Mucosa of descending colon (tissue), 3 donors: Measurements from ENCODE around the gene RAET1G. TPM values are rescaled to one million over a fixed set of nuclear protein-coding genes. Genes with fewer than 3 reads are reported as not detected.
"Not testable (repeated sequence)": the region's sequence is repeated elsewhere in the genome, so short reads cannot be mapped to it uniquely, and the experiment has no call there.

Source experiments
- ATAC-seq: fragments of 200-7000 bp; cut with Tn5 transposase; one replicate; pipeline ENCODE4 v1.9.1; 2020; ENCODE audit warnings: mild to moderate bottlenecking, moderate library complexity
- DNase-seq, 3 donors: peaks; one replicate each; pipeline ENCODE4 v3.0.0-alpha.2; 2020
- H3K36me3 ChIP-seq: fragments of 200-600 bp; one replicate; pipeline ENCODE4 v1.8.0; 2021; ENCODE audit warnings: low read depth, mild to moderate bottlenecking
- H3K4me1 ChIP-seq: fragments of 200-600 bp; one replicate; pipeline ENCODE4 v1.8.0; 2021; ENCODE audit warnings: low read depth, mild to moderate bottlenecking
- H3K4me3 ChIP-seq: fragments of 200-600 bp; one replicate; pipeline ENCODE4 v1.8.0; 2021; ENCODE audit warnings: mild to moderate bottlenecking
- H3K9me3 ChIP-seq: fragments of 200-600 bp; one replicate; pipeline ENCODE4 v1.8.0; 2021; ENCODE audit warnings: mild to moderate bottlenecking
- CTCF ChIP-seq: fragments of 200-600 bp; IDR thresholded peaks from one replicate; pipeline ENCODE4 v1.8.0; 2022; ENCODE audit warnings: antibody characterized with exemption, mild to moderate bottlenecking
- intact Hi-C, 2 donors: fragments of 100-400 bp; cut with DNase I in 1 of 2; cut with micrococcal nuclease in 1 of 2; formaldehyde crosslinking; loops; one replicate each; pipeline versions ENCODE4 v1.11.0 to v1.11.1; 2022; cut with DNase I, micrococcal nuclease
- total RNA-seq, 3 donors: library from RNA; stranded (reverse); fragmentation: NEBNext Ultra II Directional in 2 of 3; extraction: Animal tissue kit (Norgen Biotek cat#: 25700) in 2 of 3; gene quantifications; one replicate each; pipeline versions ENCODE4 v1.2.1 to v1.2.4, GENCODE V29; 2021 to 2023
- donor health status: DM: no; HTN: no; CAD: no; lungs with moderate emphysema.
- donor health status: DM: no; HTN: no; CAD: no.
- donor health status: DM: no; HTN: yes; CAD: no.

The RAET1G gene
- total RNA-seq, 3 donors from 2014 or later: 0.41 TPM; not detected in 2

GRCh38 chr6:149925974-149926777 is 3.3 kb upstream of the RAET1G start:
- Histone ChIP-seq H3K4me1 (peaks cover 8% of the 10 kb centered on the region), H3K4me3 (no peak overlapping the region), H3K9me3 (no peaks in the 10 kb centered on the region), H3K36me3 (no peaks in the 10 kb centered on the region)
- ATAC-seq (peak; percentile 93), DNase-seq (peak; percentile 86 to 98 (median 95))
- TF ChIP-seq CTCF: peak; percentile 75
- intact Hi-C loops: loop anchor here (5.0 kb wide), 2 partner anchors 84 to 89 kb away; no protein-coding TSS in a partner anchor

DNA sequence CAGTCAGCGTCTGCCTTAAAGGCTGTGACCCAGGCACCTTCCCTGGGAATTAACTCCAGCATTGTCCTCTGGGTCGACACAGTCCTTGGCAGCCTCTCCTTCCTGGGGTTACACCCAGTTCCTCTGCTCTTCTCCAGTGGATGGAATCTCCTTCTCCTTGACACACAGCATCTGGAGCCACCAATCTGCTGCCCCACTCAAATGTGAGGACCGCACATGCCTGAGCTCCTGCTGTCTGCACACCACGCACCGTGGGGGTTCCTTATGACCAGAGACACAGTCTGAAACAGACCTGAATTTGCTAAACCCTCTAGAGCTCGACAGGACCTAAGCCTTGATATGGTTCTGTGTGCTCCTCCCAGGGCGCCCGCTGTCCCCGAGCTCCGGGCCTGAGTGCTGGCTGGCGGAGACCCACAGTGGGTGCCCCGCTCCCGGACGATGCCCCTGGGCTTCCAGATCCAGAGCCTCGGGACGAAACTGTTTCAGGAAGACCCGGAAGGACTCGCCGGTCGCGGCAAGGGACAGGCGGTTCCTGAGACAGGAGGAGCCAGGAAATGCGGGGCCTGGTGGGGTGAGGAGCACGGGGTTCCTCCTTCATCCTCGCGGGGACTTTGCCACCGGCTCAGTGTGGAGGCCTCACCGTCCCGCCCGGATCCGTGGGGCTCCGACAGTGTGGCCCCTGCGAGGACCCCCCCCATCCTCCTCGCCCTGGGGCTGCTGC is 2.5 kb upstream of the RAET1G start:
- ATAC-seq (peak; percentile 50), DNase-seq (peak; percentile 27 to 66 (median 59))
- no peaks in the 10 kb centered on the region for H3K9me3 ChIP-seq
- H3K4me3 ChIP-seq: no peak overlapping the region
- peaks cover 8% of the 10 kb centered on the region for H3K4me1 ChIP-seq
- TF ChIP-seq CTCF: no peak
- no peaks in the 10 kb centered on the region for H3K36me3 ChIP-seq
- intact Hi-C loops: loop anchor here (5.0 kb wide), 2 partner anchors 83 to 88 kb away; no protein-coding TSS in a partner anchor

GRCh38 chr6:149924933-149925252 is 2.0 kb upstream of the RAET1G start:
- Histone ChIP-seq H3K4me1 (peaks cover 8% of the 10 kb centered on the region), H3K4me3 (no peak overlapping the region), H3K36me3 (no peaks in the 10 kb centered on the region), H3K9me3 (no peaks in the 10 kb centered on the region)
- DNase-seq (no peak), ATAC-seq (no peak)
- intact Hi-C loops: loop anchor here (5.0 kb wide), 2 partner anchors 83 to 88 kb away; no protein-coding TSS in a partner anchor
- no peak for TF ChIP-seq CTCF

DNA sequence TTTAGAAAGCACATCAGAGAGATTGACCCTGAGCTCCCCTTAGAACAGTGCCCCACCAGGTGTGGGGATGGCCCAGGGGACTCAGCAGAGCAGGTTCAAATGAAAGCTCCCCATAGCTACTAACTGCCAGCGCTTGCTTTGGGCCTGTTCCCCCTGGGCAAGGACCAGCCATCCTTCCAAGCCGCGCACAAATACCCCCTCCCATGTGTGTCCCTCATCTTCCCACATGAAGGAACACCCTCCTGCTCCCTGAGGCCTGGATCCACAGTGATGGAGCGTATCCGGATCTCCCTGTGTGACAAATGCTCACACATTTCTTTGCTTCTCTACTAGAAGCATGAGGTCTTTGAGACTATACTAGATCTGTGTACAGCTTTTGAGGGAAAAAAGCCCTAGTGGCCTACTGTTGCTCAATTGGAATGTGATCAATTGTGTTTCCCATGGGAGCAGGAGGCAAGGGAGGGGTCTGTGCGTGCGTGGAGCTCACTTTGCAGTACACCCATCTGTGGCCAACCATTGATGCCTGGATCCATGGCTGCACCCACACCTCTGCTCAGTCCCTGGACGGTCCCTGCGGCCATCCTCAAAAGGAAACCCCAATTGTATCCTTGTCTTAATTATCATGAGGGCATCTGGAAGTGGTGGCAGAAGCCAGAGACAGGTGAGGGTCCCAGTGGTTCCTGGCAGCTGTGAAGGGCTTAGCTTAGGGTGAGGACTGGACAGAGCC is 1.4 kb upstream of the RAET1G start:
- Histone ChIP-seq H3K4me3 (no peak overlapping the region), H3K36me3 (no peaks in the 10 kb centered on the region), H3K4me1 (peaks cover 8% of the 10 kb centered on the region), H3K9me3 (no peaks in the 10 kb centered on the region)
- DNase-seq: no peak
- no peak for ATAC-seq
- TF ChIP-seq CTCF: no peak
- intact Hi-C loops: no loop called here

GRCh38 chr6:149923327-149923986 is 536 bp upstream of the RAET1G start:
- DNase-seq: peak in 1 of 3 donors; percentile 41
- Histone ChIP-seq H3K4me3 (no peak overlapping the region), H3K36me3 (no peaks in the 10 kb centered on the region), H3K4me1 (peaks cover 8% of the 10 kb centered on the region), H3K9me3 (no peaks in the 10 kb centered on the region)
- no peak for ATAC-seq
- intact Hi-C loops: no loop called here
- no peak for TF ChIP-seq CTCF

DNA sequence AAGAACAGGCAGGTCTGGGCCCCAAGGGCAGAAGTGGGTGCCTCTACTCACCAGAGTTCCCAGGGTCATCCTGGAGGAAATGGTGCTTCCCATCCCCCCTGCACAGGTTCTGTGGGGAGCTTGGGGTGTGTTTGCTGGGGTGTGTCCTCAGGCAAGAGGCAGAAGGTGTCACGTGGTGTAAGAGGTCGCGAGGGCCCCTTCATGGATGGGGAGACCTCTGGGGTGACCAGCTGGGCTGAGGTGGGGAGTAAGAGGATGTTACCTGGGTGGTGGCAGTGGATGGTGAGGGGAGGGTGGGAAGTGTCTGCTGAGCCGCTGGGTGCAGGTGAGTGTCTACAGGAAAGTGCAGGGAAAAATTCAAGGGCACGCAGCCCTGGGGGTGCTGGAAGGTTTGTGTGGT is 830 bp downstream of the RAET1G start:
- ATAC-seq, DNase-seq, H3K4me3 ChIP-seq, H3K9me3 ChIP-seq, H3K4me1 ChIP-seq, H3K36me3 ChIP-seq, intact Hi-C loops: not testable (repeated sequence)
